ENCODE results near the gene SH3RF3.

GRCh38 chr2:109110170-109110569 is 18.8 kb upstream of the SH3RF3 start:
- no peak for TF ChIP-seq RFX5 (IDR thresholded peaks at IDR 0.05; ENCODE audit: low read depth, low read length)
- TF ChIP-seq BRCA1 (CRISPR knock-in tag; IDR thresholded peaks at IDR 0.05): no peak
- no peak for TF ChIP-seq ATF2 (CRISPR knock-in tag; IDR thresholded peaks at IDR 0.05)
- no peak for TF ChIP-seq CTCF (CRISPR knock-in tag; IDR thresholded peaks at IDR 0.05)
- TF ChIP-seq RAD21 (CRISPR knock-in tag; IDR thresholded peaks at IDR 0.05): no peak
- no peak for TF ChIP-seq NFIC (IDR thresholded peaks at IDR 0.05; ENCODE audit: low read length)
- TF ChIP-seq ZNF30 (CRISPR knock-in tag; IDR thresholded peaks at IDR 0.05): no peak
- no peak for TF ChIP-seq EZH2 (conservative IDR thresholded peaks at IDR 0.05; ENCODE audit: low read depth, low read length)
- no peak for TF ChIP-seq ZIK1 (CRISPR knock-in tag; IDR thresholded peaks at IDR 0.05; ENCODE audit: borderline replicate concordance, low read depth)
- no peak for TF ChIP-seq ZNF101 (CRISPR knock-in tag; IDR thresholded peaks at IDR 0.05; ENCODE audit: borderline replicate concordance, low read depth)
- no peak for TF ChIP-seq UBTF (CRISPR knock-in tag; IDR thresholded peaks at IDR 0.05)
- no peak for TF ChIP-seq ZNF496 (CRISPR knock-in tag; IDR thresholded peaks at IDR 0.05; ENCODE audit: insufficient replicate concordance)
